Ascending aorta (tissue), 2 donors: ENCODE results near the gene FAM133A. TPM values are rescaled to one million over a fixed set of nuclear protein-coding genes. Genes with fewer than 3 reads are reported as not detected.
A peak's percentile ranks its signal among the peaks of the same experiment; 100 is the strongest.

Experiments
- DNase-seq, 2 donors: peaks; one replicate each; pipeline ENCODE4 v3.0.0-alpha.2; 2019; ENCODE audit warnings: low spot score in 2 of 2
- H3K27ac ChIP-seq, 2 donors: fragments of 200-600 bp; sonication (generic); one replicate each; pipeline ENCODE4 v1.5.1; 2016 to 2017; ENCODE audit warnings: mild to moderate bottlenecking in 1 of 2
- H3K27me3 ChIP-seq: fragments of 200-600 bp; sonication (generic); one replicate; pipeline ENCODE4 v1.5.1; 2017
- H3K36me3 ChIP-seq, 2 donors: fragments of 200-600 bp; sonication (generic); one replicate each; pipeline ENCODE4 v1.5.1; 2016
- H3K4me1 ChIP-seq, 2 donors: fragments of 200-600 bp; sonication (generic); one replicate each; pipeline ENCODE4 v1.5.1; 2016 to 2017; ENCODE audit warnings: mild to moderate bottlenecking in 1 of 2
- H3K4me3 ChIP-seq, 2 donors: fragments of 200-600 bp; sonication (generic); one replicate each; pipeline ENCODE4 v1.5.1; 2016 to 2017; ENCODE audit warnings: mild to moderate bottlenecking in 1 of 2
- H3K9me3 ChIP-seq, 2 donors: fragments of 200-600 bp; sonication (generic); one replicate each; pipeline ENCODE4 v1.5.1; 2016
- CTCF ChIP-seq, 3 experiments: fragments of 200-600 bp in 2 of 3; fragments of 450-650 bp in 1 of 3; sonication (generic) in 2 of 3; IDR thresholded peaks; one replicate each; pipeline ENCODE4 v1.5.1; 2016 to 2019; ENCODE audit warnings: antibody characterized with exemption in 3 of 3, mild to moderate bottlenecking in 1 of 3, moderate library complexity in 1 of 3
- intact Hi-C: fragments of 100-400 bp; cut with DNase I; formaldehyde crosslinking; loops from one replicate; pipeline ENCODE4 v1.15.1; 2023
- total RNA-seq: library from RNA; depleted of rRNA; stranded (reverse); fragments of >200 nt; gene quantifications from one replicate; pipeline ENCODE4 v1.1.0, GENCODE V29; 2016

The FAM133A gene
- not detected for total RNA-seq

- Histone ChIP-seq H3K36me3 (no peaks in the 10 kb centered on the region), H3K9me3 (no peaks in the 10 kb centered on the region), H3K4me3 (peak within 1 kb of the TSS; percentile 54 to 69), H3K27me3 (no peaks in the 10 kb centered on the region), H3K27ac (peak within 1 kb of the TSS; percentile 63), H3K4me1 (no peaks in the 10 kb centered on the region)
- DNase-seq, result no peak
- intact Hi-C loops, result no loop called here
- TF ChIP-seq CTCF (IDR thresholded peaks at IDR 0.05), result no peak
Observed at GRCh38 chrX:93673869-93674271, at the start of gene FAM133A. Gene FAM133A (plus strand): TSS chrX:93674206. CDS start chrX:93709420, 35,214 bp downstream.

- no peak for DNase-seq
- no peak for TF ChIP-seq CTCF (IDR thresholded peaks at IDR 0.05)
- intact Hi-C loops, result no loop called here
- Histone ChIP-seq H3K36me3 (no peaks in the 10 kb centered on the region), H3K27ac (no peak overlapping the region), H3K4me1 (no peaks in the 10 kb centered on the region), H3K4me3 (no peak overlapping the region), H3K9me3 (peaks cover 0 to 4% of the 10 kb centered on the region in 2 donors), H3K27me3 (no peaks in the 10 kb centered on the region)
Observed at GRCh38 chrX:93637591-93637990, 36.4 kb upstream of the FAM133A start.

GRCh38 chrX:93649381-93649780 lies 24.6 kb upstream of the FAM133A start:
- no peak for TF ChIP-seq CTCF (IDR thresholded peaks at IDR 0.05)

GRCh38 chrX:93660575-93660974 lies 13.4 kb upstream of the FAM133A start:
- intact Hi-C loops, result no loop called here
- no peak for TF ChIP-seq CTCF (IDR thresholded peaks at IDR 0.05)
- DNase-seq, result no peak

More at GRCh38 chrX:93649381-93649780, 24.6 kb upstream of the FAM133A start:
- no peak overlapping the region for H3K27ac ChIP-seq
- no peaks in the 10 kb centered on the region for H3K36me3 ChIP-seq
- no peak overlapping the region for H3K4me3 ChIP-seq
- DNase-seq, result no peak
- H3K4me1 ChIP-seq, result no peaks in the 10 kb centered on the region
- H3K27me3 ChIP-seq, result no peaks in the 10 kb centered on the region
- intact Hi-C loops, result no loop called here
- H3K9me3 ChIP-seq, result peaks cover 0 to 7% of the 10 kb centered on the region in 2 donors

GRCh38 chrX:93673056-93673868 lies 744 bp upstream of the FAM133A start, which contains the start of gene NAP1L3:
Gene NAP1L3 (minus strand): TSS chrX:93673578. CDS start chrX:93673304, 274 bp downstream.
- DNase-seq, result peak; percentile 16 to 81

More at GRCh38 chrX:93660575-93660974, 13.4 kb upstream of the FAM133A start:
- Histone ChIP-seq H3K4me3 (no peak overlapping the region), H3K27ac (no peak overlapping the region), H3K4me1 (no peaks in the 10 kb centered on the region), H3K27me3 (no peaks in the 10 kb centered on the region), H3K9me3 (no peaks in the 10 kb centered on the region), H3K36me3 (no peaks in the 10 kb centered on the region)

More at GRCh38 chrX:93673056-93673868, 744 bp upstream of the FAM133A start, which contains the start of gene NAP1L3:
- no peaks in the 10 kb centered on the region for H3K9me3 ChIP-seq
- intact Hi-C loops, result no loop called here
- TF ChIP-seq CTCF (IDR thresholded peaks at IDR 0.05), result no peak
- H3K4me3 ChIP-seq, result peak within 1 kb of the TSS; percentile 54 to 69
- no peaks in the 10 kb centered on the region for H3K4me1 ChIP-seq
- peak within 1 kb of the TSS; percentile 63 for H3K27ac ChIP-seq
- H3K36me3 ChIP-seq, result no peaks in the 10 kb centered on the region
- no peaks in the 10 kb centered on the region for H3K27me3 ChIP-seq
